HG03575 (cell line): ENCODE data around the gene SPSB4.

Experiments
- ATAC-seq: cut with Tn5 transposase; IDR thresholded peaks from one replicate; pipeline ENCODE4 v1.9.1; 2021; ENCODE audit not compliant: unreplicated experiment, insufficient number of reproducible peaks, low FRiP score; ENCODE audit errors: extremely low read depth

SPSB4 gene

DNA sequence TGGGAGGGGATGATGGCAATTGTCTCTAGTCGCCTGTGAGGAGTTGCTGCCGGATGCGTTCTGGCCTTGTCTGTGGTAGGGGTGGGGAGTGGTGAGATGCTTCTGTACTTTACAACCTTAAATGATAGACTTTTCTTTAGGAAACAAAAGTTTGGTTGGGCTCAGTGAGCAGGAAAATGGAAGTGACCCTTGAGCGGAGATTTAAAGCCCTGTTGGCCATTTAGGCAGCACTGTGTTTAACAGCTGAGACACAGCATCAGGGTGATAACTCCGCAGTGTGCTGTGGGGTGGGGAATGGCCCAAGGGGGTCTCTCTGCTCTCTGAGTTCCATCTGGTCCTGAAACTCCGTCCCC lies 36.6 kb downstream of the SPSB4 start:
- ATAC-seq = no peak

- no peak for ATAC-seq
Observed at GRCh38 chr3:141089339-141090152, 38.4 kb downstream of the SPSB4 start.

GRCh38 chr3:141091426-141091825 lies 40.3 kb downstream of the SPSB4 start:
- no peak for ATAC-seq

DNA sequence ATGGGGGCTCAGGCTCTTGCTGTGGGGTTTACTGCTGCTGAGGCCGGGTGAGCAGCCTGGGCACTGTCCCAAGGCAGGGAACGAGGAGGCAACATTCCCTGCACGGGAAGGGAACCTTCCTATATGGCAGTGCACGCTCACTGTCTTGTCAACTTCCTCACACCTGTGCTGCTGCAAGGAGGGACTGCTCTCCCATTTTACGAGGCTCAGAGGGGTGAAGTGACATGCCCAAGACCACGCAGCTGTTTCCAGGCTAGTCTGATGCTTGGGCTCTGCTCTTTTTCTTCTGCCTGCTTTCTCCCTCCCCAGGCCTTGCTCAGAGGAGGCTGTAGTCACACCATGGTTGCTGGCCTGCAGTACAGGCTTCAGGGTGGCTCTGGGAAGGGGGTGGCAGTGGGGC lies 41.5 kb downstream of the SPSB4 start:
- no peak for ATAC-seq

- ATAC-seq = no peak
Observed at GRCh38 chr3:141093397-141093796, 42.2 kb downstream of the SPSB4 start.

GRCh38 chr3:141093971-141094684 lies 43.0 kb downstream of the SPSB4 start:
- ATAC-seq = no peak

DNA sequence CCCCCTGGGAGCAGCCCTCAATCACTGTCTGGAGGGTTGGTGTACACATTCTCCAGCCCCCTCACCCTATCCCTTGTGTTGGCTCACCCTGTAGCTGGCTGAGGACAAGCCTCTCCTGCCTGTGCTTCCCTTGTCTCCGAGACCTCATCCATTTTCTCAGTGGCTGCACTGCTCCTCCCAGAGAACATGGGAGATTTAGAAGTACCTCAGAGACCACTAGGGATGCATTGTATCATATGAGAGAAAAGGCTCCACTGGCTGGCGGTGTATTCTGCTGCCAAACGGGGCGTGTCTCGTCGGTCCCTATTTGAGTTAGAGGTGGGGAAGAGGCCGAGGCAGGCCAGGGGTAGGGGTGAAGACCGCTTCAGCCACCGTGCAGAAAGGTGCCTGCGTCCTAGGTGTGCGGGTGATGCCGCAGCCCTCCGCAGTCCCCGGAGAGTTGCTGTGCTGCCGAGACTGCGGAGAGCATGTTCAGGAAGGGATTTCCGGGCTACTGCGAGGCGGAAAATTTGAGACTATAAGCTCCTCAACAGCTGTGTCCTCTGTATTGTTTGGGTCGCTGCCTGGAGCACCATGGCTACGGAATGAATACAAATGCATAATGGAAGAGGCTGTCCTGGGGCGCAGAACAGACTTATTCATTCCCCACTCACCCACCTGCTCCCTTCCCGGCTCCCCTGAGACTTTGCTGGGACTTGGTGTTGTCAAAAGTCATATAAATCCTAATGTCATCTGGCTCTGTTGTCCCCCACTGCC lies 43.8 kb downstream of the SPSB4 start:
- ATAC-seq = no peak

DNA sequence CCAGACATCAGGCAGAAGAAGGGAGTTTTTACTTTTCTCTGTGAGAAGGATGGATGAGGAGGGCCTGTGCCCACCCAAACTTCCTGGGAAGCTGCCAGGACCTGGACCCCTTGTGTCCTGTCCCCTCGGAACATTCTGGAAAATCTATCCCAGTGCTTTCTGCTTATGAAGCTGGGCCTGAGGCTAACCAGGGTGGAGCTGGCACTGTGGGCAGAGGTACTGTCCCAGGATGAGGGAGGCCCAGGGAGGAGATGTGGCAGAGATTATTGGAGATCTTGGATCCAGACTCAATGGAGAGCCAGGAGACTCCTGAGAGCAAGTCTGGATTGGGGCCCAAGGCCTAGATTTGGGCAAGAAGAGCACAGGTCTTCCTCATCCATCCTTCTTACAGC lies 44.4 kb downstream of the SPSB4 start:
- ATAC-seq = no peak

GRCh38 chr3:141096164-141096563 lies 45.0 kb downstream of the SPSB4 start:
- no peak for ATAC-seq

DNA sequence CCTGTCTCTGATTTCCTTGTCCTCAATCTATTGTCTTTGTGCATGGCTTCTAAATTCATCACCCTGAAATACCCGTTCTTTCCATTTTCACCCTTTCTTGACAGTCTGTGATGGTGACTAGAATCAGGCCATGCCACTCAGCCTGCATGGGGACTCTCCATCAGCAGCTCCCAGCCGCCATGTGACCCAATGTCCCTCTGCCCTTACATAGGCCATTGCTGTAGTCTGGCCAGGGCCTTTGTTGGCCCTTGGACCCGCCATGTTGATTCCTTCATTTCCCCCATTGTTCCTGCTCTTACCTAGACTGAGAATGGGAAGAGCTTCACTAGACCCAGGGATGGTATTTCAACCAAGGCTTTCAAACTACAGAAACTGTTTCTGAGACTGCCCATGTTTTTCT lies 45.8 kb downstream of the SPSB4 start:
- no peak for ATAC-seq

GRCh38 chr3:141100112-141100511 lies 49.0 kb downstream of the SPSB4 start:
- ATAC-seq = no peak

GRCh38 chr3:141100531-141101320 lies 49.6 kb downstream of the SPSB4 start:
- no peak for ATAC-seq

DNA sequence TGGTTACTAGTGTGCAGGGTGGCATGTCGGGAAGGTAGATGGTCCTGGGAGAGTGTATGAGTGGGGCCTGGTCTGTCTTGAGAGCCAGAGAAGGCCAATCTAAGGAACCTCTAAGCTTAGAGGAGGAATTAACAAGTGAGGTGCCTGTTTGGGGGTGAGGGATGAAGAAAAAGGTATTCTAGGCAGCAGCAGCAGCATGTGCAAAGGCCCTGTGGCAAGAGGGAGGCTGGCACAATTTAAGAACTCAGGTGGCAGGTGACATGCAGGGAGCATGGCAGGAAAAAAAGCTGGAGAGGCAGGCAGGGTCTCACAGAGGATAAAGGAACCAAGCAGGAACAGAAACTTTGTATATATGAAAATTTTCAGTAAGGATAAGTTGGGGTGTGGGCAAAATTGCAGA lies 51.2 kb downstream of the SPSB4 start:
- no peak for ATAC-seq

DNA sequence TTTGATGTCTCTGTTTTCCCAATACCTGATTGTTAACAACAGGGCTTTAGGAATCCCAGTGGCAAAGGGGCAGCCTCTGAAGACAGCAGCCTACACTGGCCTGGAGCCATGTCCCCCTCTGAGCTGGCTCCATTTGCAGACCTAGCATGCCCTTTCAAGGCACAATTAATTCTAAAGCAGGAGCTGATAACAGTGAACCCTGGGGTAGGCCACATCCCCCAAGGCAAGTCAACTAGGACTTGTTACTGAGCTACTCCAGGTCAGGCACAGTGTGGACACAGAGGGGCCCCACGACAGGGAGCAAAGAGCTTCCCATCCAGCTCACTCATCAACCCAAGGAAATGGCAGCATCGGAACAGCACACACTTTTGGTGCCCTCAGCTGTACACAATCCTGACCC lies 51.9 kb downstream of the SPSB4 start:
- no peak for ATAC-seq

DNA sequence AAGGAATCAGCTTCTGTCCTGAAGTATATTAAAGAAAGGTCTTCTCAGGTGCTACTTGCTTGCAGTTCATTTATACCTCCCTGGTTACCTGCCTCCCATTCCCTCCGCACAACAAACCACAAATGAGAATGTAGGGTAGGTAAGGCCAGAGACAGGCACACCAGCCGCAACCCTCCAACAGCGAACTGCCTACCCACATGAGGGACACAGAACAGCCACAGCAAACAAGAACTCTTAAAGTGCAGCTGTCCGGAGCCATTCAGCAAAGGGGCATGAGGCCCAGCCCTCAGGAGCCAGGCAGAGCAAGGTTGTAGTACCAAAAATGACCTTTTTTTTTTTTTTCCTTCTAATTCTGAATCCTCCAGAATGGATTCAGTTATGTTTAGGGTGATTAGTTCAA lies 52.4 kb downstream of the SPSB4 start:
- no peak for ATAC-seq

DNA sequence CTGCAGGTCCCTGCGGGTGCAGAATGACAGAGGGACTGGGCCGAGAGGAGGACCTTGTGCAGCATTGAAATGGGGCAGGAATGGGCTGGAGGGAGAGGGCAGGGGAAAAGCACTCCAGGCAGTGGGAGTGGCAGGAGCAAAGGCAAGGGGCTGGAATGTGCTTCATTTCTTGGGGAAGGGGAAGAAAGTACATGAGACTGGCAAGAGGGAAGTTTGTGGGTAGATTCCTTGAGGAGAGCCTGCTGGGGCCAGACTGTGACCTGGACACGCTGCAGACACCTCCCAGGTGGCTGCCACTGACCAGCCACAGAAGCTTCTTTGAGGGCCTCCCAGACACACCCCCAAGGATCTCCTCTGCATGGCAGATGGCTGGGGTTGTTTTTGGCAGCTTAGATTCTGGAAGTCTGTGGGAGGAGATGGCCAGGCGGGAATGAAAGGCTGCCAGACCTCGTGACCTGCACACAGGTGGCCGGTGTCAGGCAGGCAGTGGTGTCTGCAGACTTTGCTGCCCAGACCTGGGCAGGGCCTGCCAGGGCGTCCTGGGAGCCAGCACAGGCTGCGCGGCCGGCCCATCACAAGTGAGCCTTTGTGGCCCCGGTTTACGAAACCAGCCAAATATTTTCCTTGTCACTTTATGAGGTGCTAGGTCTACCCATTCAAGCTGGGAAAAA lies 53.1 kb downstream of the SPSB4 start:
- no peak for ATAC-seq

- ATAC-seq = no peak
Observed at GRCh38 chr3:141105828-141106628, 54.9 kb downstream of the SPSB4 start.

DNA sequence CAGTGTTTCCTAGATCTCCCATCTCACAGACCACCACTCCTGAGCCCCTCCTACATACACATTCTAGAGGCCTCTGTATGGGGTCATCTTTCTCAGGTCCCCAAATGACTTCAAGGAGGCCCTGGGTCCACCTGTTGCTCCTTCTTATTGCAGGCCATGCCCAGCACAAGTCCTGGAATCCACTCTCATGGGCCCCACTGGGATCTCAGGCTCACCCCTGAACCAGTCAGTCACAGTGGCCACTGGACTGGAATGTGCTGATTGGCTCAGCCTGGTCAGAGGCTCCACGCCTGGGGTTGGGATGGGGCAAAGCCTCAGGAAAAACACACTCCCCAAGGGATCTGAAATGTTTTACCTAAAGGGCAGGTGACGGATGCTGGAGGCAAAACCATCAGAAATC lies 55.7 kb downstream of the SPSB4 start:
- ATAC-seq = no peak
